ENCODE measurements around the gene FAM111B.

FAM111B gene

DNA sequence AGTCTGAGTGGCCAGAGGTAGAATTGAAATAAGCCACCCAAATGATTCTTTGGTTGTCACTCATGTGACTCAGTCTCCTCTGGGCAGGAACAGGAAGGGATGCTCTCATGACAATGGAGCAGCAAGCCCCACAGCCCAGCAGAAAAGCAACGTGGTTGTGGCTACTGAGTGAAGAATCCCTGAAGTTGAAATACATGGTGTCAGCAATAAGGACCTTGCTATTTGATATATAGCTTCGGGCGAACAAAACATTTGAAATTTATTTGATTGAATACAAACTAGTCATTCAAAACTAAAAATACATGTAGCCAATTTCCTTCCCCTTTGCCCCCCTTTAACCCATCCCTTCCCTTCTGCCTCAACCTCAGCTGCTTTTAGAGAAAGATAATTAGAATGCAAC is 50.4 kb downstream of the FAM111B start:
- DNase-seq (ENCODE audit: low read depth), result no peak

DNA sequence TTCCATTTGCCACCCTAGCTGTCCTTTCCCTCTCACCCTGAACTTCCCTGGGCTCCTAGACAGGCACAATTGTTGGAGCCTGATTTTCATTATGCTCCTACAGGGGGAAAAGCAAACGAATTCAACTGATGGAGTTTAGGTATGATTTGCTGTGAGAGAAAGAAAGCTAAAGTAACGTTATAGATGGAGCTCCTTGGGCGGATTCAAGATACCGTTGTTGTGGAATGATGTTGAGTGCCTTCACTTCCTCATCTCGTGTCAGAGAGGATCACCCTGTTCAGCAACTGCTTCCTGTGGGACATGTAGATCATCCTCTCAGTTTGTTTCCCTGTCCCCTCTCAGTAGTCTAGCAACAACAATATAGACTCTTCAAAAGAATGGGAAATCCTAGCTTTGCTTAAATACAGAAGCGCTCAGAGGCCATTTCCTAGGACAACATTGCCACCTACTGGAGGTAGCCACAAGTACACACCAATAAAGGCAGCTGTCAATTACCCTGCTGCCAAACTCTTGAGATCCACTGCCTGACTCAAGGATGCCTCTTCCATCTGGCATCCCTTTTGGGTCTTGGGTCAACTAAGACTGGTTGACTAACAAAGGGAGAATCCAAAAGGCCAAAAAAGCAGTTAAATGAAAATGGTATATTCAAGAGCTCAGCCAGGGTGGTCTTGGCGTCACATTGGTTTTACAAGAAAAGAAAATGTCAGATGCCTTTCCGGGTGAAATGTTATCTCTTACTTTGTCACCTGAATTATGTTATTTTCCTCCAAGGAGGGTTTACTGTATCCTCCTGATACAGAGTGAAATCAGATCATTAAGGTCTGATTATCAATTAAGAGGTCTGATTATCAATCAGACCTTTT is 51.4 kb downstream of the FAM111B start:
- DNase-seq (ENCODE audit: low read depth), result no peak

DNA sequence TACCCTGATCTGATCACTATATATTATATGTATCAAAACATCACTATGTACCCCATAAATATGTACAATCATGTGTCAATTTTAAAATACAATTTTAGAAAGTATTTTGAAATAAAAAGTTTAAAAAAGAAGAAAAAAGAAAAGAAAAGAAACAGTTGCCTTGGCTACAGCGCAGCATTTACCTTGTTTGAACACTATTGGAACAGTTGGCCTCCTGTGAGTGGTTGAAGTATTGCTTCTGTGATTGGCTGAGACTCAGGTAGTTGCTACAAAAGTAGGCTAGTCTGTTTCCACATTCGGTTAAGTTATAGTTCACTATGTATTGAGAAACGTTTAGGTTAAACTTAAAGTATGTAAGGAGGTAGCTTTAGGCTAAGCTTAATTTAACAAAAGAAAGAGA is 57.0 kb downstream of the FAM111B start:
- DNase-seq (ENCODE audit: low read depth), result no peak

DNA sequence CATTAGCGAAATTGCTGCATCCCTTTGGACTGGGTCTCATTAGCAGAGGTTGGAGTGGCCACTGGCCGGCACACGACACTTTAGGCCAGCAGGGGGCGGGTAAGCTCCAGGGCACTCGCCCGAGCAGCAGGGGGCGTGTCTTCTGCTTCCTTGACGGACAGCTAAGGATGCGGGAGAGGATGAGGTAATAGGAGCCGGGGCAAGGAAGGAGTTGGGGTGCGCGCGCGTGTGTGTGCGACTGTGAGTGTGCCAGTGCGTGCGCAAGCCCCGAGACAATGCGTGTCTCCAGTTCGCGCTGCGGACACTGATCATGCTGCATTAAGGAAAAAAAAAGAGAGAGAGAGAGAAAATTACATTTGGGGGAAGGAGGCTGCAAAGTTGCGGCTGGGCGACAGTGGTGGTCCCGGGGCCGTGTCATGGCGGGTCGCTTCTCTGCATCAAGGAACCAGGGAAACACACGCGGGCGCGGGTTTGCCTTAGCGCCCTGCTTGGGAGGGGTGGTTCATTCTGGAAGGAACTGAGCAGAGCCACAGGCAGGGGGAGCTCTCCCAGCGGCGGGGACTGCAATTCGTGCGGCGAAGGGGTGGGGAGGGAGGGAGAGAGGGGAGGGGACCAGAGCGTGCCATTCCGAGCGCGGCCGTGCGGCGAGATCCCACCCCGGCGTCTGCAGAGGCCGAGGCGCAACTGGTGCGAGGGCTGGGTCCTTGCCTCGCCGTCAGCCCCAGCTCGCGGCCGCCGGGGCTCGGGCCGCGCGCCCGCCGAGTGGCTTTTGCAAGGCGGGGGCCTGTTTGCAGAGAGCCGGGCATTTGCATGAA is 64.7 kb downstream of the FAM111B start, which contains the start of gene DTX4:
DTX4 (plus strand) TSS at position 625 of the 815 bp plus-strand sequence. CDS start 464 bp downstream, outside the sequence.
- DNase-seq (ENCODE audit: low read depth), result no peak

DNA sequence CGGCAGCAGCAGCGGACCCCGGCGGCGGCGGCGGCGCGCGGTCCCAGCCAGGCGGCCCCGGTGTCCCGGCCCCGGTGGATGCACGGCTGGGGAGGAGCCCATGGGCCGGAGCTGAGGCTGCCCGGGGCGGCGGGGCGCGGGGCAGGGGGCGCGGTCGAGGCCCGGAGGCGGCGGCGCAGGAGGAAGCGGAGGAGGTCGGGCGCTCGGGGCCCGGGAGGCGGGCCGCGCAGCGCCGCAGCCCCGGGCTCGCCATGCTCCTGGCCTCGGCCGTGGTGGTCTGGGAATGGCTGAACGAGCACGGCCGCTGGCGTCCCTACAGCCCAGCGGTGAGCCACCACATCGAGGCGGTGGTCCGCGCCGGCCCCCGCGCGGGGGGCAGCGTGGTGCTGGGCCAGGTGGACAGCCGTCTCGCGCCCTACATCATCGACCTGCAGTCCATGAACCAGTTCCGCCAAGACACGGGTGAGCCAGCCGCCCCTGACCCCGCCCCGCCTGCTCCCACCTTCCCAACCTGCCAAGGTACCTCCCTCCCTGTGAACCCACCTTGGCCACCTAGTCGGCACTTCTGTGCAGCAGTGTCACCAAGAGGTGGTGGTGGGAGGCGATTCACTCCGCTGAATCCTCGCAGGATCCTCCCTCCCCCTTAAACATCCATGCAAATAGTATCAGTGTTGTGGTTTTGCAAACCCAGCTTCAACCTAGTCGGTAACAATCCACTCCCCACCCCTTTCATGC is 65.5 kb downstream of the FAM111B start:
- DNase-seq (ENCODE audit: low read depth), result no peak

DNA sequence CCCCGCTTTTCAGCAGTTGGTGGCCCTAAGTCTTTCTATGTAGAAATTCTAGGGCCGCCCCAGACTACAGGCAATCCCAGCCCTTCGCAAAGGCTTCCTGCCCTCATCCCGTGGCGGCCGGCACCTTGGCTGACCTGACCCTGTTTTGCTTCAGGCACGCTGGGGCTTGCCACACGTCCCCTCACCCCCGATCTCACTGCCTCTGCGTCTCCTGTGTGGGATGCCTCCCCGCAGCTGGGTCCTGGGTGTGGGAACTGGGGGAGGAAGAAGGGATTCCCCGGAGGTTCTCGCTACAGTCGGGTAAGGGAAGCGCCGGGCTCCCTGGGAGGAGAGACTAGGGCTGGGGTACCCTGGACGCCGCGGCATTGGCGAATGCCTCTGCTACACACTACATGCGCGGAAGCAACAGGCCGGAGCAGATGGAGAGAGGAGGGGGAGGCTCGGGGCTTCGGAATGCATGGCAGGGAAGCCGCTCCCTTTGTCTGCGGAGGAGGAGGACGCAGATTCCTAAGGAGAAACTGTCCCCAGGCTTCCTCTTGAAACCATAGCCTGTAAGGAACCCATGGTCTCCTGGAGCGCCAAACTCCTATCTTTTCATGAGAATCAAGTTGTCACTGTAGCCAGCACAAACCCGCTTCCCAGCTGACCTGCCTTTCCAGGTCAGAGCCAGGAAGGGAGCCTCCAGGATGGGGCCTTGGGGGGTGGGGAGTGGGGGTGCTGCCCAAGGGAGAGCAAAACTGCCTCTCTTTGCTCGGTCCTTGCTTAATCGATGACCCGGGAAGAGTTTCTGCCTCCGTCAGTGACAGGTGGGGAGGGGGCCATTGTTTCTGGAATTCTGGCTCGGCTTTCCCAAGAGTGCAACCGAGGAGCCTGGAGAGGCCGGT is 66.3 kb downstream of the FAM111B start:
- DNase-seq (ENCODE audit: low read depth), result no peak

DNA sequence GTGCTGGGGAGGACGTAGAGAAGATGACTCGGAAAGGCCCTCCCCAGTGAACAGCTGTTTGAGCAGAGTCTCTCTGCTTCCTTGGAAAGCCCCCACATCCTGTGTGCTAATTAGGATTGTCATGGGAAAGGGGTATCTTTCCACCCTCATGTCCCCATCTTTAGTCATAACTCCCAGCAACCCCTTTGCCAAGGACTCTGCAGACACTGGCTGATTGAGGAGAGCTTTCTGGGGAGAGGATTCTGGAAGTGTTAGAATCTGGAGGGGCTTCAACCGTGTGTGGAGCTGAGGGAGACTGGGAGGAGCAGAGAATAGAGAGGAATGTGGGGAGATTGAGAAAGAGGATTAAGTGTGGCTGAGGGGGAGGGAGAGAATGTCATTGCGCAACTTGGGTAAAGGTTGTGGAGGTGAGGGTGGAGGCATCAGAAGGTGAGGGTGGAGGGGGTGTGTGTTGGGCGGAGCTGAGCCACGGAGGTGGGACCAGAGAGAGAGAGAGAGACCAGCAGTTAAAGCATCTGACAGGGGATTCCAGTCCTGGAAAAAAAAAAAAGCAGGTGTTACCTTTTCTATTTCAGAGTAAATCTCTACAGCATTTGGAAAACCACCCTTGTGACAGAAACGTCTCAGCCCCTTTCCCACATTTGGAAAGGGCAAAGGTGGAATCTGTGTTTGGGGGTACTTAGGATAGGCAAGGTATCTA is 67.1 kb downstream of the FAM111B start:
- no peak for DNase-seq (ENCODE audit: low read depth)

DNA sequence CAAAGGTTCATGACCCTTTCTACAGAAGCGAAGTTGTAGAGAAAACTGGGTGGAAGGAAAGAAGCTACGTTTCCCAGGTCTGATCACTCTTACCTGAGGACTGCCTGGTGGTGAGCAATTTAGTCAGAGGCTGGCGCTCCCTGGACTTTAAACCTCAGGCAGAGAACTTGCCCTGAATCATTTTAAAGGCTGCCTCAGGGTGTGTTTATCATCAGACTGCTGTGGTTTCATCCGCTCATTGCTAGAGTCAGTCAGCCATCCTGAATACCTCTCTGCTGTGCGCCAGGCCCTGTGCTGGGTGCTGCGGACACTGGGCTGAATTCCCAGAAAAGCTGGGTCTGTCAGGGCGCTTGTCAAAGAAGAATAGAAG is 67.6 kb downstream of the FAM111B start:
- DNase-seq (ENCODE audit: low read depth), result no peak

DNA sequence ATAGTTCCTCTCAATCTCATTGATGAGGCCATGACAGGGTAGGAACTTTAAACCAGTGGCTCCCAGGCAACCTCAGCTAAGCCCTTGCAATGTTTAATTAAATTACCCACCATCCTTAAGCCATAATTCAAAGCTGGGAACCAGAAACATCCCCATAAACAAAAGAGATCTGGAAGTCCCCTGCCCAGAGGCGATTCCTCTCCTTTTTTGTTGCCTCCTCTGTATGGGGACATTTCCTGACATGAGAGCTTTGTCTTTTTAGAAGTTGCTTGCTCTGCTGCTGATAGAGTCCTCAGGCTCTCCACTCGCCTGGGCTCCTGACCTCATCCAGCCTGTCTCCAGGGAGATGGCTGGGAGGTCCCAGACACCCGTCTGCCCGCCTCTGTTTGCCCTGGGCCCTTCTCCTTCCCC is 68.1 kb downstream of the FAM111B start:
- no peak for DNase-seq (ENCODE audit: low read depth)

DNA sequence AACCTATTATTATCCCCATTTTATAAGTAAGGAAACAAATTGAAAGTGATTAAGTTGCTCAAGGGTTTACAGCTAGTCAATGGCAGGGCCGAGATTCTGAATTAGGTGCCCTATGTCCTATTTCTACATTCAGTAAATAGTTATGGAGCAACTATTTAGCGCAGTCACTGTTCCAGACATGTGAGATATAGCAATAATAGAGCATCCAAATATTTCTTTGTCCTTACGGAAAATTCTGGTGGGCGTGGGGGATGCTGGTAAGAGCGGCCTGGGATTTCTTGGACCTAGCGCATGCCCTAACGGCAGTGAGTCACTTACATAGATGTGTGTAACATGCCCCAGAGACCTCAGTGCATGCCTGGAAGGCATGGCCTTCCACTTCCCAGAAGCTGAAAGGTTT is 69.3 kb downstream of the FAM111B start:
- DNase-seq (ENCODE audit: low read depth), result no peak
